ENCODE data around the gene ELAVL1. TPM values are rescaled to one million over a fixed set of nuclear protein-coding genes. Genes with fewer than 3 reads are reported as not detected.

The ELAVL1 gene
- total RNA-seq, 1 experiment from 2014 or later, result 87.2 TPM

GRCh38 chr19:8052464-8052859 lies 47.0 kb upstream of the ELAVL1 start, which contains the start of gene CCL25:
Gene CCL25, plus strand, starts transcription at chr19:8052760. Its CDS starts 290 bp downstream, at chr19:8053050.
- H3K27me3 ChIP-seq (ENCODE audit: low read length), result no peaks in the 10 kb centered on the region
- no peaks in the 10 kb centered on the region for H3F3A ChIP-seq (ENCODE audit: low read length, unreplicated experiment)
- ChIA-PET POLR2A (ENCODE audit: unreplicated experiment) (no interaction called here), CTCF (interaction anchor here (0.5 kb wide), 1 partner anchor 372 kb away, joined by 3 read pairs; the partner anchor contains the start of gene TRAPPC5)
- no peaks in the 10 kb centered on the region for H3K79me2 ChIP-seq (ENCODE audit: low read length)
- H2AFZ ChIP-seq (ENCODE audit: low read length), result no peak within 1 kb of the TSS
- no TSS peak for BruUV-seq (replicated peaks)
- no peaks in the 10 kb centered on the region for H3K9me2 ChIP-seq (replicated peaks; ENCODE audit: low read length)
- H3K9ac ChIP-seq (ENCODE audit: low read length), result no peak within 1 kb of the TSS
- no peak within 1 kb of the TSS for H3K4me3 ChIP-seq (ENCODE audit: low read length)
- no peaks in the 10 kb centered on the region for H3K4me1 ChIP-seq (ENCODE audit: insufficient read depth, low read length)
- no peaks in the 10 kb centered on the region for H3K36me3 ChIP-seq (ENCODE audit: low read depth, low read length)
- TF ChIP-seq EZH2phosphoT487 (IDR thresholded peaks at IDR 0.05; ENCODE audit: borderline replicate concordance, low read length), result no peak
- TF ChIP-seq CTCF (conservative IDR thresholded peaks at IDR 0.05; ENCODE audit: low read depth, low read length), result no peak
- TF ChIP-seq EZH2 (IDR thresholded peaks at IDR 0.05; ENCODE audit: low read length, unreplicated experiment), result no peak
- no peaks in the 10 kb centered on the region for H4K20me1 ChIP-seq (ENCODE audit: low read length)
- intact Hi-C loops (cut with micrococcal nuclease), result no loop called here
- no peaks in the 10 kb centered on the region for H3K9me3 ChIP-seq (ENCODE audit: low read length)
- H3K27ac ChIP-seq (ENCODE audit: low read length), result no peak within 1 kb of the TSS
- ATAC-seq (no peak), DNase-seq (no peak)
- H3K4me2 ChIP-seq (ENCODE audit: low read length), result no peak within 1 kb of the TSS

- peak; percentile 95 for ATAC-seq
- Histone ChIP-seq H3K4me2 (ENCODE audit: low read length) (peak overlapping the region; percentile 66), H3K27ac (ENCODE audit: low read length) (no peak overlapping the region), H3F3A (ENCODE audit: low read length, unreplicated experiment) (no peaks in the 10 kb centered on the region), H4K20me1 (ENCODE audit: low read length) (no peaks in the 10 kb centered on the region), H3K4me1 (ENCODE audit: insufficient read depth, low read length) (no peaks in the 10 kb centered on the region), H3K9me3 (ENCODE audit: low read length) (no peaks in the 10 kb centered on the region), H3K9me2 (replicated peaks; ENCODE audit: low read length) (no peaks in the 10 kb centered on the region), H3K36me3 (ENCODE audit: low read depth, low read length) (no peaks in the 10 kb centered on the region), H2AFZ (ENCODE audit: low read length) (peak overlapping the region; percentile 73), H3K27me3 (ENCODE audit: low read length) (no peaks in the 10 kb centered on the region), H3K4me3 (ENCODE audit: low read length) (peak overlapping the region; percentile 27; the same call in 1 of the 2 replicates), H3K9ac (ENCODE audit: low read length) (no peak overlapping the region), H3K79me2 (ENCODE audit: low read length) (no peaks in the 10 kb centered on the region)
- ChIA-PET POLR2A (ENCODE audit: unreplicated experiment) (no interaction called here), CTCF (no interaction called here)
- BruUV-seq (replicated peaks), result no TSS peak
- peak; percentile 88 for DNase-seq
- TF ChIP-seq EZH2phosphoT487 (IDR thresholded peaks at IDR 0.05; ENCODE audit: borderline replicate concordance, low read length) (no peak), EZH2 (IDR thresholded peaks at IDR 0.05; ENCODE audit: low read length, unreplicated experiment) (no peak), CTCF (conservative IDR thresholded peaks at IDR 0.05; ENCODE audit: low read depth, low read length) (no peak)
- intact Hi-C loops (cut with micrococcal nuclease), result no loop called here
These were observed 45.0 kb upstream of the ELAVL1 start for GRCh38 chr19:8050274-8051096.

GRCh38 chr19:8046569-8047165 lies 41.2 kb upstream of the ELAVL1 start:
- DNase-seq (no peak), ATAC-seq (no peak)
- ChIA-PET CTCF (no interaction called here), POLR2A (ENCODE audit: unreplicated experiment) (no interaction called here)
- no peak overlapping the region for H3K4me3 ChIP-seq (ENCODE audit: low read length)
- H3K9me3 ChIP-seq (ENCODE audit: low read length), result no peaks in the 10 kb centered on the region
- H3K4me1 ChIP-seq (ENCODE audit: insufficient read depth, low read length), result no peaks in the 10 kb centered on the region
- H3K79me2 ChIP-seq (ENCODE audit: low read length), result no peaks in the 10 kb centered on the region
- no peak overlapping the region for H2AFZ ChIP-seq (ENCODE audit: low read length)
- H3K9ac ChIP-seq (ENCODE audit: low read length), result no peak overlapping the region
- intact Hi-C loops (cut with micrococcal nuclease), result no loop called here
- H3K36me3 ChIP-seq (ENCODE audit: low read depth, low read length), result no peaks in the 10 kb centered on the region
- no peaks in the 10 kb centered on the region for H4K20me1 ChIP-seq (ENCODE audit: low read length)
- TF ChIP-seq CTCF (conservative IDR thresholded peaks at IDR 0.05; ENCODE audit: low read depth, low read length), result no peak
- TF ChIP-seq EZH2phosphoT487 (IDR thresholded peaks at IDR 0.05; ENCODE audit: borderline replicate concordance, low read length), result no peak
- no peak for TF ChIP-seq EZH2 (IDR thresholded peaks at IDR 0.05; ENCODE audit: low read length, unreplicated experiment)
- H3F3A ChIP-seq (ENCODE audit: low read length, unreplicated experiment), result no peaks in the 10 kb centered on the region
- no TSS peak for BruUV-seq (replicated peaks)
- no peaks in the 10 kb centered on the region for H3K9me2 ChIP-seq (replicated peaks; ENCODE audit: low read length)
- H3K4me2 ChIP-seq (ENCODE audit: low read length), result no peak overlapping the region
- H3K27ac ChIP-seq (ENCODE audit: low read length), result no peak overlapping the region
- H3K27me3 ChIP-seq (ENCODE audit: low read length), result no peaks in the 10 kb centered on the region
